Stimulated activated CD4-positive, alpha-beta T cell treated with anti-CD3 and anti-CD28 coated beads, Interleukin-1b, Interleukin-23, amount 100 ng/mL, for 4 hours (primary cell): ENCODE measurements around the gene ABHD11.
"Not testable (repeated sequence)": the region's sequence is repeated elsewhere in the genome, so short reads cannot be mapped to it uniquely, and the experiment has no call there.

ENCODE experiments used
- DNase-seq, 2 donors: peaks; one replicate each; pipeline ENCODE4 v3.0.0-alpha.2; 2020; ENCODE audit warnings: low read depth in 2 of 2

ABHD11 gene

DNA sequence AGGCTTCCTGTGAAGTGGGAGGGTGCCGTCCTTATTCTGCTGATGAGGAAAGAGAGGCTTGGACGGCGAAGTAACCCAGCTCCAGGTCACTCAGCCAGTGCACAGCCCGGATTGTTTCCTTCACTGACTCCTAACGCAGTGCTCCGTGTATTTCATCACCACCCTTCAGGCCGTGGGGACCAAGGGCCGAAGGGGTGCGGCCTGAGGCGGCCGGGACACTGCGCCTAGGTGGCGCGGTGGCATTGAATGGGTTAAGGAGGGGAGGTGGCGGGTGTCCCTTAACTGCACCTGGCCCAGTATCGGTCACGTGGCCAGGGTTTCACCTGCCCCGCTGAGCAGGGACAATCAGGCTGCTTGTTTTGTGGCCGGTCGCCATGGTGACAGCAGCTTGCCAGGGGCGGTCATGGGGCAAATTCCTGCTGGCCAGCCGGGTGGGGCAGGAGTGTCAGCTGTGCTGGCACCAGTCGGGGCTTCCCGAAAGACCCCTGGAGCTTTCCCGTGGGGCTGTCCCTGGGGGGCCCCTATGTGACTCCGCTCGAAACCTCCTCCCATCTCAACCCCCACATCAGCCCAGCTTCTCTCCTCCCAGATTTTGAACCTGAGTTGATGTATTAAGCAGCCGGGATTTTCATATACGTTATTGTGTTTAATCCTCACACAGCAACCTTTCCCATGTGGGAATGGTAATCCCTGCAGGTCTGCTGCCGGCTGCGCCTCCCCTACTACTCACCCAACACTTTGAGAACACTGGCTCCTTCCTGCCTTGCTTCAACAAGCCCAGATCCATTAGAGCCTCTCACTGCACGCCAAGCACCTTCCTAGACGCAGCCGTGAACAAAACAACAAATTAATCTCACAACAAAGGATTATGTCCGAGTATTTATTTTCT lies 4.4 kb upstream of the ABHD11 start:
- no peak for DNase-seq

DNA sequence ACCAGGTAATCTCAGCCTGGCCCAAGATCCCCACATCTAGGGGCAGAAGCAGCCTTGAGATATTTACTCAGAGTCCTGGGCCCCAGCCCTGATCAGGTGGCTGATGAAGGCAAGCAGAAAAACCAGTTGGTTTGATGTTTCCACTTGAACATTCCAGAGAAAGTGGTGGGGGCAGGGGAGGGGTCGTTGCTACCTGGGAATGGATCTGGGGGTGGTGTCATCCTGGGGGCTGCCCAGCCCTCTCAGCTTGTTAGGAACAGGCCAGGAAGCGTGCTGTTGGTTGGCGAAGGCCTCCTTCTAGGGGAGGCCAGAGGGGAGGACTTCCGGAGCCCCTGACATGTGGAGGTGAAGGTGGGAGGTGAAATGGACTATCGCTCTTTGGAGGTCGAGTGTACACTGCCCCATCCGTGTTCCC lies 3.7 kb upstream of the ABHD11 start:
- no peak for DNase-seq

DNA sequence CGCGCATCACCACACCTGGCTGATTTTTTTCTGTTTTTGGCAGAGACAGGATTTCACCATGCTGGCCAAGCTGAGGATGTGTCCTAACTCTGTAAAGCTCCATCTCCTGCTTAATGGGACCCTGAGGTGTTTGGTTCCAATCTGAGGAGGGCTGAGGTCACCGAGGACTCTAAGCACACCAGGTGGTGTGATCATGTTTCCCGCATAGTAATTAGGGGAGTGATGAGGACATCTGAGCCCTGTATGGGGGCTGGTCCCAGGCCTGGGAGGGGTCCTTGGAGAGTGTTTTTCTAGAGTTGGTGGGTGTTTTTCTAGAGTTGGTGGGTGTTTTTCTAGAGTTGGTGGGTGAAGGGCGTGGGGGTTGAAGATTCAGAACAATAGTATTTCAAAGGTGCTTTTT lies 3.0 kb upstream of the ABHD11 start:
- no peak for DNase-seq

DNA sequence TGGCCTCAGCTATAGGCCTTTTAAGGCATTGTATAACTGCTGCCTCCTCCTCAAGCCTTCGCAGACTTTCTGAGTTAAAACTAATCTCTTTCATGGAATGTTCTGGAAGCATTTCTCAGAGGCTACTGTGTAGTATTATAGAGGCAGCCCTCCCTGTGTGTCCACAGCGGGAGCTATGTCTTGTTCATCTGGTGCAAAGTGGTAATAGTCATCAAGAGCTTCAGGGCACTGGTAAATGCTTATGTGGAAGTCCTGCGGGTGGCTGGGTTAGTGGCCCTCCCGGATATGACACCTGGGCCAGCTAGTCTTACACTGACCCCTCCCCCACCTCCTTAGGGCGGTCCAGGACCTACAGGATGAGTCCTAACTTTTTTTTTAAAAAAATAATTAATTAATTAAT lies 2.2 kb upstream of the ABHD11 start:
- DNase-seq: no peak

DNA sequence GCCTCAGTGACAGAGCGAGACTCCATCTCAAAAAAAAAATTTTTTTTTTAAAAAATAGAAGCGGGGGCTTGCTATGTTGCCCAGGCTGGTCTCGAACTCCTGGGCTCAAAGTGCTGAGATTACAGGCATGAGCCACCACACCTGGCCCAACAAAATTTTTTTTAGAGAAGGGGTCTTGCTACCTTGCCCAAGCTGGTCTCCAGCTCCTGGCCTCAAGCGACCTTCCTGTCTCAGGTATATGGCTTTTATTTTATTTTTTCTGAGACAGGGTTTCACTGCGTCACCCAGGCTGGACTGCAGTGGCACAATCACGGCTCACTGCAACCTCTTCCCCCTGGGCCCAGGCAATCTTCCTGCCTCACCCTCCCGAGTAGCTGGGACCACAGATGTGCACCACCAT lies 1.6 kb upstream of the ABHD11 start:
- DNase-seq: no peak

DNA sequence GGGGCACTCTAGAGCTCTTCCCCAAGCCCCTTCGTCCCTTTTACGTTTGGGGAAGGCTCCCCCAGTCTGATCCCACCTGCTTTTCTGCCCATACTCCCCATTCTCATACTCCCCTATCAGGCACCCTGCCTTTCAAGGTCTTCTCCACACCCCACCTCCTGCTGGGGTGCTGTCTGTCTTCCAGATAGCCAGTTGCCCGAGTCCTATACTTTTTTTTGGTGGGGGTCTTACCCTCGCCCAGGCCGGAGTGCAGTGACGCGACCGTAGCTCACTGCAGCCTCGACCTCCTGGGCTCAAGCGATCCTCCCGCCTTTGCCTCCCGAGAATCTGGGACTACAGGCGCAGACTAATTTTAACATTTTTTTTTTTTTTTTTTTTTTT lies 775 bp upstream of the ABHD11 start:
- DNase-seq: no peak

DNA sequence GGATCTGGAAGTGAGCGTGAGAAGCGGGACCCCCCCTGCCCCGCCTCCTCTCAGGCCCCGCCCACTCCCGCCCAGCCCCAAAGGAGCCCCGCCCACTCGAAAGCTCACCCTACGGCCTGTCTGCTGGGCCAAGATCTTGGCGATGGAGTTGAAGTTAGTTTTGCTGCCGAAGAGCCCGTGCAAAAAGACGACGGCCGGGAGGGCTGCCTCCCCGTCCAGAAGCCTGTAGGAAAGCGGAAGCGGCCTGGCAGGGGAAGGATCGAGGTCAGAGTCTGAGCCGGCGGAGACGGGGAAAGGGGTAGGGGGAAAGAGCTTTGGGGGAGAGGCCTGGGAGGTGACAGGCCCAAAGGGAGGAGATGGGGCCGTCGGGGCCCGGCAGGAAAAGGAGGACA lies 386 bp downstream of the ABHD11 start:
- DNase-seq: peak; percentile 55 to 66

DNA sequence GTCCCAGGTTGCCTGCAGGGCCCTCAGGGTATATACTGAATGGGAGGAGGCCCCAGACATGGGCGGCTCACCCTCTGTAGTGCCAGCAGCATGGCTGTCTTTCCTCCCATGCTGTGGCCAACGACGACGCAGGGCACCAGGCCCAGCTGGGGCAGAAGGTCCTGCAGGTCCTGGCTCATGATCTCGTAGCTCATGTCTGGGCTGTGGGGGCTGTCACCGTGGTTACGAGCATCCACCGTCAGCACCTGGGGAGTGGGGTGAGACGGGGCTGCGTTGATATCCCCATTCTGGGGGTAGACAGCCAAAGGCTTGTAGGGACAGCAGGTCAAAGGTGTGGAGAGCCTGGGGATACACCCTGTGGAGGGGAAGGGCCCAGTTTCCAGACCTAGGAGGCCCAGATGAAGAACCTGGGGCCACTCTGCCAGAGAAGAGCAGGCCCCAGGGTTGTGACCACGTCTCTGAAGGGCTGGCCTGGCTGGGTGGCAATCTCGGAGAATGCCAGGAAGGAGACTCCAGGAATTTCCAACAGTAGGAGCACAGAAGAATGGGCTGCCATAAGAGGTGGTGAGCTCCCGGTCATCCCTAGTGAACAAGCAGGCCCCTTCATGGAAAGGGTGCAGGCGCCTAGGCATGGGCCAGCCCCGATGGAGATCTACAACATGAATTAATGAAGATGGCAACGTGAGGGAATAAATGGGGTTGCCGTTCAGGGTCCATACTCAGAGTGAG lies 947 bp downstream of the ABHD11 start:
- DNase-seq: no peak

DNA sequence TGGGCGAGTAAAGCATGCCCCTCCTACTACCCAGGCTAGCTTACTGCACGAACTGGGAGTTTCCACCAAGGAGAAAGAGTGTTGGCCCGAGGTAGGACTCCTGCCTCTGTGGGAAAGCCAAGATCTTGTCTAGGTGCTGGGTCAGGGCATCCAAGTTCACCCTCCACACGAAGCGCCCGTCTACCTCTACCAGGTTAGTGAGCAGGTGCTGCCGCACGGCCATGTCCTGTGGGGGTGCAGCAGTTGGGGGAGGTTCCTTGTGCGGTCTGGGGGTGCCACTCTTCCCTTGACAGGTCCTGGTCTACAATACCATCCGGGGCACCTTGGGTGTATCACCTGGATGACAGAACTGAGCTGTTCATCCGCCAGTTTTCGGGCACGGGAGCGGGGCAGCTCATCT lies 1.7 kb downstream of the ABHD11 start:
- DNase-seq: no peak

DNA sequence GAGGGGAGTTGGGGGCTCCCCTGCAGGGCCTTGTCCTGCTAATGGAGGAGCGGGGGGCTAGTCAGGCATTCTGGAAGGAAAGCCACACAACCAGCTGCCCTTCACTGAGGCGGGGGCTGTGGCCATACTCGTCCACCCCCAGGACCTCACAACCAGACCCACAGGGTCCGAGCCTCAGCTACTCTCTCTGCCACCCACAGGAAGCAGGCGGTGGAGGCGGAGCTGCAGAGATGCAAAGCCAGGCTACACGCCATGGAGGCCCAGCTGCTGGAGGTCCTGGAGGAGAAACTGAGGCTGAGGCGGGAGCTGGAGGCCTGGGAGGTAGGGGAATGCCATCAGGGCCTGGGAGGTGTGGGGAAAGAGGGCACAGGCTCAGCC lies 3.1 kb downstream of the ABHD11 start:
- no peak for DNase-seq

DNA sequence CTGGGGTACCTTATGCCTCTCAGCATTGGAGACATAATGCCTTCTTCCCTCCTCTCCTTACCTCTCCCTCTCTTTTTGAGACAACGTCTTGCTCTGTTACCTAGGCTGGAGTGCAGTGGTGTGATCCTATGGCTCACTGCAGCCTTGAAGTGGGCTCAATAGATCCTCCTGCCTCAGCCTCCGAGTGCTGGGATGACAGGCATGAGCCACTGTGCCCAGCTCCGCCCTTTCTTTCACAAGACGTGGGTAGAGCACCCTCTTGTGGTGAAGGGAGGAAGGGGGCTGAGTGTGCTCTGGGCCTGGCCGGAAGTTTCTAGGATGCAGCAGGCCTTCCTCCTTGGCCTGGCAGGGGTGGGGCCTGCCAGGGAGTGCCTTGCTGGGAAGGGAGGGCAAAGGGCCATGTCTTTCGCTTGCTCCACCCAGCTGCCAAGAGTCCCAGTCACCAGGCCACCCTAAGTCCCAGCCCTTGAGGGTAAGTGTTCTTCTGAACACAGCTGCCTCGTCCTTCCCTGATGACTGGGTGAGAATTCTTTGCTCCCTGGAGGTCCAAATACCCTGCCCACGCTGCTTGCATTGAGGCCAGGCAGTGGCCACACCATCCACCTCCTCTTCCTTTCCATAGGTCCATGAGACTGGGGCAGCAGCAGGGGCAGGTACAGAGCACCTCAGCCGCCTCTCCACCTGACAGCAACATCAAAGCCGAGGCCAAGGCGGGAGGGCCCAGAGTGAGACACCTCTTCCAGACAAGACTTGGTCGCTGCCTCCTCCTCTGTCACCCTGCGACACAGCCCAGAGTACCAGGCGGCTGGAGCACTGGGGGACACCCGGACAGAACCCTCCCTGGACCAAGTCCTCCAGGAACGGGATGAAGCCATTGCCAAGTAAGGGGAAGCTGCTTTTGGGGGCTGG lies 3.7 kb downstream of the ABHD11 start:
- DNase-seq: peak; percentile 64 to 77

DNA sequence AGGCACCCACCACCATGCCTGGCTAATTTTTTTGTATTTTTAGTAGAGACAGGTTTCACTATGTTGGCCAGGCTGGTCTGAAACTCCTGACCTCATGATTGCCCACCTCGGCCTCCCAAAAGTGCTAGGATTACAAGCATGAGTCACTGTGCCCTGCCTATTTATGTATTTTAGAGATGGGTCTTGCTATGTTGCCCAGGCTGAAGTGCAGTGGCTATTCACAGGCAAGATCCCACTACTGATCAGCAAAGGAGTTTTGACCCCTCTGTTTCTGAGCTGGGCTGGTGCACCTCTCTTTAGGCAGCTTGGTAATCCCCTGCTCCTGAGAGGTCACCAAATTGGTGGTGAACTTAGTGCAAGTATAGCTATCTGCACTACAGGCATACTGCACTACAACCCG lies 6.2 kb downstream of the ABHD11 start:
- DNase-seq: no peak

DNA sequence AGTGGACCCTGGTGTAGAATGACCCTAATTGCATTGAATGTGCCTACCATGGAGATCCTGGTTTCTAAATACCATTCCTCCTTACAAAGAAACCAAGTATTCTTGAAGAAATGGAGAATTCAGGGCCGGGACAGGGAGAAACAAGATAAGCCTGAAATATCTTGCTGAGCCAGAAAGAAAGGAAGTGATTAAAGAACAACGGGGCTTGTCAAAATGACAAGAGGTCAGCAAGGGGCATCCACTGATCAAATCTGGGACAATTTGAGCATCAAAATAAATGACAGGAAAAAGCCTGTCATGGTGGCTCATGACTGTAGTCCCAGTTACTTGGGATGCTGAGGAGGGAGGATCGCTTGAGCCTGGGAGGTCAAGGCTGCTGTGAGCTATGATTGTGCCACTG lies 8.1 kb downstream of the ABHD11 start:
- no peak for DNase-seq

DNA sequence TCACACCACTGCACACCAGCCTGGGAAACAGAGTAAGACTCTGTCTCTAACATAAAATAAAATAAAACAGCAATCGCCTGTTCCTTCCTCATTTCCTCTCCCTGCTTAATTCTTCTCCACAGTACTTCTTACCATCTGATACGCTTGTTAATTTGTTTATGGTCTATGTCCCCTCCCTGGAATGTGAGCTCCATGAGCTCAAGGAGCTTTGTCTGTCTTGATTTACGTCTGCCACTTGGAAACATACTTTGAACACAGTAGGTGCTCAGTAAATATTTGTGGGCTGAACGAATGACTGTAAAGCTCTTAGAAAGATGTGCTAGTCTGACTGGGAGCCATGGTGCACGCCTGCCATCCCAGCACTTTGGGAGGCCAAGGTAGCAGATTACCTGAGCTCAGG lies 10.1 kb downstream of the ABHD11 start:
- no peak for DNase-seq

DNA sequence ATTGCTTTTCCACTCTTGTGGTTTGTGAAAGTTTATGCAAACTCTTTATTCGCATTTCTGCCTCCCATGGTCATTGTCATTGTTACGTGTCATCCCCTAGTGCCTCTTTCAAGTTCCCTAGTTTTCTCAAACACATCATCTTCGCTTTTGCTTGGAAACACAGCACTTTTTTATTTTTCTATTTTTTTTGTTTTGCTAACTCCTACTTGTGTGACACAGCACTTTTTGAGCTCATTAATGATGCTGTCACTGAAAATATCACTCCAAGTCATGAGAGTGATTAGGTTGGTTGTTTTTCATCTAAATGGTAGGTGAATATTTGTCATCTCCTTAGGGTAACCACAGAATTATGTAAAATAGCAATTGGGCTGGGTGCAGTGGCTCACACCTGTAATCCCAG lies 10.7 kb downstream of the ABHD11 start:
- DNase-seq: no peak

DNA sequence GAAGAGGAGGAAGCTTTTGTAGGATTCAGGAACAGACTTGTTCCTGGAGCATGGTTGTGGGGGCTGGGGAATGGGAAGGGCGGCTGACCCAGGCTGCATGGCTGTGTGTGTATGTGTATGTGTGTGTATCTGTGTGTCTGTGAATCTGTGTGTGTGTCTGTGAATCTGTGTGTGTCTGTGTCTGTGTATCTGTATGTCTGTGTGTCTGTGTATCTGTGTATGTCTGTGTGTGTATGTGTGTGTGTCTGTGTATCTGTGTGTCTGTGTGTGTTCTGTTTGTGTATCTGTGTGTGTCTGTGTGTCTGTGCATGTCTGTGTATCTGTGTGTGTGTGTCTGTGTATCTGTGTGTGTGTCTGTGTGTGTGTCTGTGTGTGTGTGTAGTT lies 12.5 kb downstream of the ABHD11 start:
- DNase-seq: no peak

DNA sequence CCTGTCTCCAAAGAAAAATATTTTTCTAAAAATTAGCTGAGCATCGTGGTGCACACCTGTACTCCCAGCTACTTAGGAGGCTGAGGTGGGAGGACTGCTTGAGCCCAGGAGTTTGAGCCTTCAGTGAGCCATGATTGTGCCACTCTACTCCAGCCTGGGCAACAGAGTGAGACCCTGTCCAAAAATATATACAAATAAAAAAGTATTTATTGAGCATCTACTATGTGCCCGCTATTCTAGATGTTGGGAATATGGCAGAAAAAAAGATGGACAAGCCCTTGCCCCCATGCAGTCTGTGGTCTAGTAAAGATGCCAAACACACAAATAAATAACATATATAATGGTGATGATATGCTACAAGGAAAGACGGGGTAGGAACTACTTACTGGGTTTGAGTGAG lies 14.8 kb downstream of the ABHD11 start:
- no peak for DNase-seq

DNA sequence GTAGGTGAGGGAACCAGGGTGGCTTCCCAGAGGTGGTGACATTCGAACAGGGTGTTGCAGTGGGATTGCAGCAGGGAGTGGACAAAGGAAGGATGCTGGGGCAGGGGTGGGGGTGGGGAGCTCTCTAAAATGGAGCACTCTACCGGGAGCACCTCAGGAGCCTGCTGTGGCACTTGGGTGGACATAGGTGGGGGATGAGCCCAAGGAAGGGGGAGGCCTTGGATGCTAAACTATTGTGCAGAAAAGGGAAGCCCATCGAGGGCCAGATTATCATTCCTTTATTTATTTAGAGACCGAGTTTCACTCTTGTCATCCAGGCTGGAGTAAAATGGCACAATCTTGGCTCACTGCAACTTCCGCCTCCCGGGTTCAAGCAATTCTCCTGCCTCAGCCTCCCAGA lies 15.8 kb downstream of the ABHD11 start:
- no peak for DNase-seq

DNA sequence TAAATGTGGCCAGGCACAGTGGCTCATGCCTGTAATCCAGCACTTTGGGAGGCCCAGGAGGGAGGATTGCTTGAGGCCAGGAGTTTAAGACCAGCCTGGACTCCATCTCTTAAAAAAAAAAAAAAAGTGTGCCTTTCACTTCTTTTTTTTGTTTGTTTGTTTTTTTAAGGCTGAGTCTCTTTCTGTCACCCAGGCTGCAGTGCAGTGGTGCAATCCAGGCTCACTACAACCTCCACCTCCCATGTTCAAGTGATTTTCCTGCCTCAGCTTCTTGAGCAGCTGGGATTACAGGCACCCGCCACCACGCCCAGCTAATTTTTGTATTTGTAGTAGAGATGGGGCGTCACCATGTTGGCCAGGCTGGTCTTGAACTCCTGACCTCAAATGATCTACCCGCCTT lies 16.4 kb downstream of the ABHD11 start:
- not testable (repeated sequence) for DNase-seq

DNA sequence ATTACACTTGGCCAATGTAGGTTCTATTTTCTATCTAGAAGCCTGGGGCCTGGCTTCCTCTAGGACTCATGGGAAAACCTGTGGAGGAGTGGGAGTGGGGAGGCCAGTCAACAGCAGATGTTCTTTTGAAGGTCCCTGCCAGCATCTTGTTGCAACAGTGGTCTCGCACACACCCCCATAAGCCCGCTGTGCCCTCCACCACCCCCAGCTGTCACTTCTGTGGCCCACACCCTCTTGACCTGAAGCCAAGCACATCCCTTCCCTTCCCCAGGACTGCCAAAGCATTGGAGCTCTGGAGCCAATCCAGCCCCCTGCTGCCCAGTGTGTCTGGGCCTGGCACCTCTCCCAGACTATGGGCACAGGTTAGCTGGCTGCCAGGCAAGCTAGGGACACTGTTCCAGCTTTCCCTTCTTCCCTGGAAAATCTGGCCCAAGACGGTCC lies 17.2 kb downstream of the ABHD11 start:
- DNase-seq: no peak

DNA sequence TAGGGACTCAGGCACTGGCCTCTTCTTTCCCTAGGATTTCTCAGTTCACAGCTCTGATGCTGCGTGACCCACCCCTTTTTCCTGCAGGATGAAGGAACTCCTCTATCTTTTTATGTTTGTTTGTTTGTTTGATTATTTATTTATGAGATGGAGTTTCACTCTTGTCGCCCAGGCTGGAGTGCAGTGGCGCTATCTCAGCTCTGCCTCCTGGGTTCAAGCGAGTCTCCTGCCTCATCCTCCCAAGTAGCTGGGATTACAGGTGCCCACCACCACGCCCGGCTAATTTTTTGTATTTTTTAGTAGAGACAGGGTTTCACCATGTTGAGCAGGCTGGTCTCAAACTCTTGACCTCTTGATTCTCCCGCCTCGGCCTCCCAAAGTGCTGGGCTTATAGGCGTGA lies 18.2 kb downstream of the ABHD11 start:
- DNase-seq: not testable (repeated sequence)

DNA sequence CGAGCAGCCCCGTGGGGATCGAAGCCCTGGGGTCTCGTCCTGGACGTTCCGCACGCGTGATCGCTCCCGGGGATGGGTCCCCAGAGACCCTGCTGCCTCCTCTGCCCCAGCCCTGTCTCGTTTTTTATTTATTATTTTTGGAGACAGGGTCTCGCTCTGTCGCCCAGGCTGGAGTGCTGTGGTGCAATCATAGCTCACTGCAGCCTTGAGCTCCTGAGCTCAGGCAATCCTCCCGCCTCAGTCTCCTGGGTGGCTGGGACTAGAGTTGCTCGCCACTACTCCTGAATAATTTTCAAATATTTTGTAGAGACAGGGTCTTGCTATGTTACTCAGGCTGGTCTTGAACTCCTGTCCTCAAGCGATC lies 18.8 kb downstream of the ABHD11 start:
- DNase-seq: no peak
